GM23338 (cell line): ENCODE data around the gene KCNQ5.

ENCODE experiments used
- CREB1 ChIP-seq: fragments of 250-450 bp; sonication (Bioruptor Pico); IDR thresholded peaks from 2 replicates; pipeline ENCODE4 v1.5.0; 2020; ENCODE audit warnings: low read depth, mild to moderate bottlenecking, moderate library complexity
- EZH2 ChIP-seq: fragments of 200-600 bp; sonication (generic); IDR thresholded peaks from one replicate; pipeline ENCODE4 v1.8.0; 2017; ENCODE audit warnings: antibody characterized with exemption, mild to moderate bottlenecking, low read depth; ENCODE audit not compliant: unreplicated experiment
- EZH2phosphoT487 ChIP-seq: fragments of 200-600 bp; sonication (generic); IDR thresholded peaks from one replicate; pipeline ENCODE4 v1.8.1; 2018; ENCODE audit warnings: antibody characterized with exemption; ENCODE audit not compliant: unreplicated experiment
- JUNB ChIP-seq: IDR thresholded peaks from one replicate; pipeline ENCODE4 v1.6.1; 2016; ENCODE audit warnings: antibody characterized with exemption; ENCODE audit not compliant: unreplicated experiment
- NANOG ChIP-seq: IDR thresholded peaks from 2 replicates; pipeline ENCODE4 v1.6.1; 2016; ENCODE audit warnings: antibody characterized with exemption, borderline replicate concordance
- POLR2AphosphoS5 ChIP-seq: IDR thresholded peaks from 2 replicates; pipeline ENCODE4 v1.6.1; 2016; ENCODE audit warnings: antibody characterized with exemption, low read depth
- STAT1 ChIP-seq: IDR thresholded peaks from one replicate; pipeline ENCODE4 v1.6.1; 2016; ENCODE audit warnings: antibody characterized with exemption; ENCODE audit not compliant: unreplicated experiment
- ZNF114 ChIP-seq: fragments of 250-450 bp; sonication (Bioruptor Pico); IDR thresholded peaks from 2 replicates; pipeline ENCODE4 v1.5.0; 2020; ENCODE audit warnings: mild to moderate bottlenecking, moderate library complexity
- ZNF331 ChIP-seq: fragments of 250-450 bp; sonication (Bioruptor Pico); IDR thresholded peaks from 2 replicates; pipeline ENCODE4 v1.5.0; 2020; ENCODE audit warnings: low read depth, mild to moderate bottlenecking, moderate library complexity
- TF ChIP-seq, protein P1 (sequence below), 2 experiments: fragments of 200-600 bp in 1 of 2; sonication (generic) in 1 of 2; conservative IDR thresholded peaks; 2 replicates each; pipeline versions ENCODE4 v1.5.1 to v1.6.1; 2016 to 2017; ENCODE audit warnings: antibody characterized with exemption in 2 of 2, low read depth in 2 of 2, mild to moderate bottlenecking in 2 of 2, moderate library complexity in 1 of 2
- TF ChIP-seq, protein P2 (sequence below): IDR thresholded peaks from 2 replicates; pipeline ENCODE4 v1.6.1; 2016; ENCODE audit warnings: antibody characterized with exemption
- TF ChIP-seq, protein P3 (sequence below): IDR thresholded peaks from one replicate; pipeline ENCODE4 v1.6.1; 2018; ENCODE audit warnings: antibody characterized with exemption; ENCODE audit not compliant: unreplicated experiment
- TF ChIP-seq, protein P4 (sequence below): fragments of 250-450 bp; sonication (Bioruptor Pico); IDR thresholded peaks from 2 replicates; pipeline ENCODE4 v1.5.0; 2020; ENCODE audit warnings: mild to moderate bottlenecking, moderate library complexity

DNA sequence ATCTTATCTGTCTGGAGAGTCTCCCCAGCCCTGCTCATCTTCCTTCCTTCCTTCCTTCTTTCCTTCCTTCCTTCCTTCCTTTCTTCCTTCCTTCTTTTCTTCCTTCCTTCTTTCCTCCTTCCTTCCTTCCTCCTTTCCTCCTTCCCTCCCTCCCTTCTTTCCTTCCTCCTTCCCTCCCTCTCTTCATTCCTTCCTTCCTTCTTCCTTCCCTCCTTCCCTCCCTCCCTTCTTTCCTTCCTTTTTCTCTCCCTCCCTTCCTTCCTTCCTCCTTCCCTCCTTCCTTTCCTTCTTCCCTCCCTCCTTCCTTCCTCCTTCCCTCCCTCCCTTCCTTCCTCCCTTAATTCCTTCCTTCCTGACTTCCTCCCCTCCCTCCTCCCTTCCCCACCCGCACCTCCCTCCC, 319.4 kb downstream of the KCNQ5 start:
- TF ChIP-seq, protein P1, sequence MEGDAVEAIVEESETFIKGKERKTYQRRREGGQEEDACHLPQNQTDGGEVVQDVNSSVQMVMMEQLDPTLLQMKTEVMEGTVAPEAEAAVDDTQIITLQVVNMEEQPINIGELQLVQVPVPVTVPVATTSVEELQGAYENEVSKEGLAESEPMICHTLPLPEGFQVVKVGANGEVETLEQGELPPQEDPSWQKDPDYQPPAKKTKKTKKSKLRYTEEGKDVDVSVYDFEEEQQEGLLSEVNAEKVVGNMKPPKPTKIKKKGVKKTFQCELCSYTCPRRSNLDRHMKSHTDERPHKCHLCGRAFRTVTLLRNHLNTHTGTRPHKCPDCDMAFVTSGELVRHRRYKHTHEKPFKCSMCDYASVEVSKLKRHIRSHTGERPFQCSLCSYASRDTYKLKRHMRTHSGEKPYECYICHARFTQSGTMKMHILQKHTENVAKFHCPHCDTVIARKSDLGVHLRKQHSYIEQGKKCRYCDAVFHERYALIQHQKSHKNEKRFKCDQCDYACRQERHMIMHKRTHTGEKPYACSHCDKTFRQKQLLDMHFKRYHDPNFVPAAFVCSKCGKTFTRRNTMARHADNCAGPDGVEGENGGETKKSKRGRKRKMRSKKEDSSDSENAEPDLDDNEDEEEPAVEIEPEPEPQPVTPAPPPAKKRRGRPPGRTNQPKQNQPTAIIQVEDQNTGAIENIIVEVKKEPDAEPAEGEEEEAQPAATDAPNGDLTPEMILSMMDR (conservative IDR thresholded peaks at IDR 0.05; ENCODE audit: low read depth in 2 of 2) = no peak
- TF ChIP-seq, protein P2, sequence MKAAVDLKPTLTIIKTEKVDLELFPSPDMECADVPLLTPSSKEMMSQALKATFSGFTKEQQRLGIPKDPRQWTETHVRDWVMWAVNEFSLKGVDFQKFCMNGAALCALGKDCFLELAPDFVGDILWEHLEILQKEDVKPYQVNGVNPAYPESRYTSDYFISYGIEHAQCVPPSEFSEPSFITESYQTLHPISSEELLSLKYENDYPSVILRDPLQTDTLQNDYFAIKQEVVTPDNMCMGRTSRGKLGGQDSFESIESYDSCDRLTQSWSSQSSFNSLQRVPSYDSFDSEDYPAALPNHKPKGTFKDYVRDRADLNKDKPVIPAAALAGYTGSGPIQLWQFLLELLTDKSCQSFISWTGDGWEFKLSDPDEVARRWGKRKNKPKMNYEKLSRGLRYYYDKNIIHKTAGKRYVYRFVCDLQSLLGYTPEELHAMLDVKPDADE = no peak
- TF ChIP-seq EZH2 (no peak), EZH2phosphoT487 (no peak), POLR2AphosphoS5 (no peak), ZNF114 (CRISPR knock-in tag) (no peak), STAT1 (no peak), ZNF331 (CRISPR knock-in tag) (no peak), CREB1 (CRISPR knock-in tag) (no peak), JUNB (no peak), NANOG (no peak)
- TF ChIP-seq, protein P3, sequence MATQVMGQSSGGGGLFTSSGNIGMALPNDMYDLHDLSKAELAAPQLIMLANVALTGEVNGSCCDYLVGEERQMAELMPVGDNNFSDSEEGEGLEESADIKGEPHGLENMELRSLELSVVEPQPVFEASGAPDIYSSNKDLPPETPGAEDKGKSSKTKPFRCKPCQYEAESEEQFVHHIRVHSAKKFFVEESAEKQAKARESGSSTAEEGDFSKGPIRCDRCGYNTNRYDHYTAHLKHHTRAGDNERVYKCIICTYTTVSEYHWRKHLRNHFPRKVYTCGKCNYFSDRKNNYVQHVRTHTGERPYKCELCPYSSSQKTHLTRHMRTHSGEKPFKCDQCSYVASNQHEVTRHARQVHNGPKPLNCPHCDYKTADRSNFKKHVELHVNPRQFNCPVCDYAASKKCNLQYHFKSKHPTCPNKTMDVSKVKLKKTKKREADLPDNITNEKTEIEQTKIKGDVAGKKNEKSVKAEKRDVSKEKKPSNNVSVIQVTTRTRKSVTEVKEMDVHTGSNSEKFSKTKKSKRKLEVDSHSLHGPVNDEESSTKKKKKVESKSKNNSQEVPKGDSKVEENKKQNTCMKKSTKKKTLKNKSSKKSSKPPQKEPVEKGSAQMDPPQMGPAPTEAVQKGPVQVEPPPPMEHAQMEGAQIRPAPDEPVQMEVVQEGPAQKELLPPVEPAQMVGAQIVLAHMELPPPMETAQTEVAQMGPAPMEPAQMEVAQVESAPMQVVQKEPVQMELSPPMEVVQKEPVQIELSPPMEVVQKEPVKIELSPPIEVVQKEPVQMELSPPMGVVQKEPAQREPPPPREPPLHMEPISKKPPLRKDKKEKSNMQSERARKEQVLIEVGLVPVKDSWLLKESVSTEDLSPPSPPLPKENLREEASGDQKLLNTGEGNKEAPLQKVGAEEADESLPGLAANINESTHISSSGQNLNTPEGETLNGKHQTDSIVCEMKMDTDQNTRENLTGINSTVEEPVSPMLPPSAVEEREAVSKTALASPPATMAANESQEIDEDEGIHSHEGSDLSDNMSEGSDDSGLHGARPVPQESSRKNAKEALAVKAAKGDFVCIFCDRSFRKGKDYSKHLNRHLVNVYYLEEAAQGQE = no peak
- TF ChIP-seq, protein P4, sequence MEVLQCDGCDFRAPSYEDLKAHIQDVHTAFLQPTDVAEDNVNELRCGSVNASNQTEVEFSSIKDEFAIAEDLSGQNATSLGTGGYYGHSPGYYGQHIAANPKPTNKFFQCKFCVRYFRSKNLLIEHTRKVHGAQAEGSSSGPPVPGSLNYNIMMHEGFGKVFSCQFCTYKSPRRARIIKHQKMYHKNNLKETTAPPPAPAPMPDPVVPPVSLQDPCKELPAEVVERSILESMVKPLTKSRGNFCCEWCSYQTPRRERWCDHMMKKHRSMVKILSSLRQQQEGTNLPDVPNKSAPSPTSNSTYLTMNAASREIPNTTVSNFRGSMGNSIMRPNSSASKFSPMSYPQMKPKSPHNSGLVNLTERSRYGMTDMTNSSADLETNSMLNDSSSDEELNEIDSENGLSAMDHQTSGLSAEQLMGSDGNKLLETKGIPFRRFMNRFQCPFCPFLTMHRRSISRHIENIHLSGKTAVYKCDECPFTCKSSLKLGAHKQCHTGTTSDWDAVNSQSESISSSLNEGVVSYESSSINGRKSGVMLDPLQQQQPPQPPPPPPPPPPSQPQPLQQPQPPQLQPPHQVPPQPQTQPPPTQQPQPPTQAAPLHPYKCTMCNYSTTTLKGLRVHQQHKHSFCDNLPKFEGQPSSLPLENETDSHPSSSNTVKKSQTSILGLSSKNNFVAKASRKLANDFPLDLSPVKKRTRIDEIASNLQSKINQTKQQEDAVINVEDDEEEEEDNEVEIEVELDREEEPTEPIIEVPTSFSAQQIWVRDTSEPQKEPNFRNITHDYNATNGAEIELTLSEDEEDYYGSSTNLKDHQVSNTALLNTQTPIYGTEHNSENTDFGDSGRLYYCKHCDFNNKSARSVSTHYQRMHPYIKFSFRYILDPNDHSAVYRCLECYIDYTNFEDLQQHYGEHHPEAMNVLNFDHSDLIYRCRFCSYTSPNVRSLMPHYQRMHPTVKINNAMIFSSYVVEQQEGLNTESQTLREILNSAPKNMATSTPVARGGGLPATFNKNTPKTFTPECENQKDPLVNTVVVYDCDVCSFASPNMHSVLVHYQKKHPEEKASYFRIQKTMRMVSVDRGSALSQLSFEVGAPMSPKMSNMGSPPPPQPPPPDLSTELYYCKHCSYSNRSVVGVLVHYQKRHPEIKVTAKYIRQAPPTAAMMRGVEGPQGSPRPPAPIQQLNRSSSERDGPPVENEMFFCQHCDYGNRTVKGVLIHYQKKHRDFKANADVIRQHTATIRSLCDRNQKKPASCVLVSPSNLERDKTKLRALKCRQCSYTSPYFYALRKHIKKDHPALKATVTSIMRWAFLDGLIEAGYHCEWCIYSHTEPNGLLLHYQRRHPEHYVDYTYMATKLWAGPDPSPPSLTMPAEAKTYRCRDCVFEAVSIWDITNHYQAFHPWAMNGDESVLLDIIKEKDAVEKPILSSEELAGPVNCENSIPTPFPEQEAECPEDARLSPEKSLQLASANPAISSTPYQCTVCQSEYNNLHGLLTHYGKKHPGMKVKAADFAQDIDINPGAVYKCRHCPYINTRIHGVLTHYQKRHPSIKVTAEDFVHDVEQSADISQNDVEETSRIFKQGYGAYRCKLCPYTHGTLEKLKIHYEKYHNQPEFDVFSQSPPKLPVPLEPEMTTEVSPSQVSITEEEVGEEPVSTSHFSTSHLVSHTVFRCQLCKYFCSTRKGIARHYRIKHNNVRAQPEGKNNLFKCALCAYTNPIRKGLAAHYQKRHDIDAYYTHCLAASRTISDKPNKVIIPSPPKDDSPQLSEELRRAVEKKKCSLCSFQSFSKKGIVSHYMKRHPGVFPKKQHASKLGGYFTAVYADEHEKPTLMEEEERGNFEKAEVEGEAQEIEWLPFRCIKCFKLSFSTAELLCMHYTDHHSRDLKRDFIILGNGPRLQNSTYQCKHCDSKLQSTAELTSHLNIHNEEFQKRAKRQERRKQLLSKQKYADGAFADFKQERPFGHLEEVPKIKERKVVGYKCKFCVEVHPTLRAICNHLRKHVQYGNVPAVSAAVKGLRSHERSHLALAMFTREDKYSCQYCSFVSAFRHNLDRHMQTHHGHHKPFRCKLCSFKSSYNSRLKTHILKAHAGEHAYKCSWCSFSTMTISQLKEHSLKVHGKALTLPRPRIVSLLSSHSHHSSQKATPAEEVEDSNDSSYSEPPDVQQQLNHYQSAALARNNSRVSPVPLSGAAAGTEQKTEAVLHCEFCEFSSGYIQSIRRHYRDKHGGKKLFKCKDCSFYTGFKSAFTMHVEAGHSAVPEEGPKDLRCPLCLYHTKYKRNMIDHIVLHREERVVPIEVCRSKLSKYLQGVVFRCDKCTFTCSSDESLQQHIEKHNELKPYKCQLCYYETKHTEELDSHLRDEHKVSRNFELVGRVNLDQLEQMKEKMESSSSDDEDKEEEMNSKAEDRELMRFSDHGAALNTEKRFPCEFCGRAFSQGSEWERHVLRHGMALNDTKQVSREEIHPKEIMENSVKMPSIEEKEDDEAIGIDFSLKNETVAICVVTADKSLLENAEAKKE (CRISPR knock-in tag) = no peak
